Smooth muscle cell (in vitro differentiated cells): ENCODE measurements around the gene RYR2. TPM values are rescaled to one million over a fixed set of nuclear protein-coding genes. Genes with fewer than 3 reads are reported as not detected.

Source experiments
- DNase-seq: peaks from one replicate; lab custom pipeline; 2025; ENCODE audit not compliant: unreplicated experiment; lab: John Stamatoyannopoulos, UW
- H2AFZ ChIP-seq: fragments of 200-600 bp; sonication (generic); 2 replicates; pipeline ENCODE4 v1.6.0; 2016; ENCODE audit warnings: antibody characterized with exemption, low read depth, mild to moderate bottlenecking
- H3F3A ChIP-seq: fragments of 200-600 bp; sonication (generic); 2 replicates; pipeline ENCODE4 v1.6.0; 2017; ENCODE audit warnings: antibody characterized with exemption, low read depth
- H3K27ac ChIP-seq: fragments of 200-600 bp; sonication (generic); 2 replicates; pipeline ENCODE4 v1.5.1; 2016; ENCODE audit warnings: low read depth, mild to moderate bottlenecking
- H3K27me3 ChIP-seq: fragments of 200-600 bp; sonication (generic); 2 replicates; pipeline ENCODE4 v1.6.1; 2016; ENCODE audit warnings: low read depth, mild to moderate bottlenecking
- H3K36me3 ChIP-seq: fragments of 200-600 bp; sonication (generic); 2 replicates; pipeline ENCODE4 v1.5.1; 2016; ENCODE audit warnings: low read depth
- H3K4me1 ChIP-seq: fragments of 200-600 bp; sonication (generic); 2 replicates; pipeline ENCODE4 v1.5.1; 2016; ENCODE audit warnings: low read depth
- H3K4me2 ChIP-seq: fragments of 200-600 bp; sonication (generic); 2 replicates; pipeline ENCODE4 v1.6.0; 2016; ENCODE audit warnings: mild to moderate bottlenecking
- H3K4me3 ChIP-seq: fragments of 200-600 bp; sonication (generic); 2 replicates; pipeline ENCODE4 v1.5.1; 2016; ENCODE audit warnings: mild to moderate bottlenecking
- H3K79me2 ChIP-seq: fragments of 200-600 bp; sonication (generic); 2 replicates; pipeline ENCODE4 v1.6.0; 2016; ENCODE audit warnings: low read depth, mild to moderate bottlenecking
- H3K9ac ChIP-seq: fragments of 200-600 bp; sonication (generic); 2 replicates; pipeline ENCODE4 v1.6.0; 2016; ENCODE audit warnings: low read depth
- H3K9me3 ChIP-seq: fragments of 200-600 bp; sonication (generic); replicated peaks from 2 replicates; pipeline ENCODE4 v1.5.1; 2016; ENCODE audit warnings: low read depth
- H4K20me1 ChIP-seq: fragments of 200-600 bp; sonication (generic); 2 replicates; pipeline ENCODE4 v1.6.0; 2016; ENCODE audit warnings: low read depth
- CTCF ChIP-seq: fragments of 200-600 bp; sonication (generic); IDR thresholded peaks from 2 replicates; pipeline ENCODE4 v1.5.1; 2017; ENCODE audit warnings: borderline replicate concordance, mild to moderate bottlenecking, antibody characterized with exemption; ENCODE audit not compliant: insufficient read depth, poor library complexity, severe bottlenecking
- WGBS: methylation state at CpG from one replicate; pipeline ENCODE4 v1.1.7; 2016; ENCODE audit warnings: low lambda C conversion rate; 5-methylcytosine and 5-hydroxymethylcytosine counted together
- polyA plus RNA-seq: library from polyadenylated mRNA; unstranded; fragments of >200 nt; fragmentation: Nextera tagmentation; extraction: Ambion mirVana; gene quantifications from 2 replicates; pipeline ENCODE4 v1.2.1, GENCODE V29; 2016
- total RNA-seq: library from RNA; depleted of rRNA; stranded (reverse); fragments of >200 nt; gene quantifications from 2 replicates; pipeline ENCODE4 v1.2.3, GENCODE V29; 2014

Gene RYR2
- total and polyA plus RNA-seq, 2 experiments from 2014 or later: 0.09 TPM; not detected in 1

GRCh38 chr1:237650809-237651208 lies 608.8 kb downstream of the RYR2 start:
- Histone ChIP-seq H3K36me3 (no peaks in the 10 kb centered on the region), H3K79me2 (no peaks in the 10 kb centered on the region), H3K4me3 (no peak overlapping the region), H4K20me1 (no peaks in the 10 kb centered on the region), H3K4me2 (no peak overlapping the region), H3K4me1 (no peaks in the 10 kb centered on the region), H3K9ac (no peak overlapping the region), H3K27me3 (no peaks in the 10 kb centered on the region), H3K9me3 (no peaks in the 10 kb centered on the region), H3F3A (no peaks in the 10 kb centered on the region), H2AFZ (no peak overlapping the region), H3K27ac (no peak overlapping the region)
- DNase-seq: no peak
- no peak for TF ChIP-seq CTCF

GRCh38 chr1:237655778-237656177 lies 613.8 kb downstream of the RYR2 start:
- no peak for DNase-seq
- no peaks in the 10 kb centered on the region for H3K9me3 ChIP-seq
- no peaks in the 10 kb centered on the region for H3K27me3 ChIP-seq
- no peak overlapping the region for H2AFZ ChIP-seq
- no peak overlapping the region for H3K4me2 ChIP-seq
- H4K20me1 ChIP-seq: no peaks in the 10 kb centered on the region
- H3K4me3 ChIP-seq: no peak overlapping the region
- H3F3A ChIP-seq: no peaks in the 10 kb centered on the region
- H3K36me3 ChIP-seq: no peaks in the 10 kb centered on the region
- no peak overlapping the region for H3K9ac ChIP-seq
- TF ChIP-seq CTCF: no peak
- H3K79me2 ChIP-seq: no peaks in the 10 kb centered on the region
- no peaks in the 10 kb centered on the region for H3K4me1 ChIP-seq
- 83% methylated on average over 2 of the region's 2 CpGs for WGBS
- no peak overlapping the region for H3K27ac ChIP-seq

GRCh38 chr1:237664348-237664747 lies 622.4 kb downstream of the RYR2 start:
- H3K4me1 ChIP-seq: no peaks in the 10 kb centered on the region
- H3K9me3 ChIP-seq: no peaks in the 10 kb centered on the region
- DNase-seq: no peak
- no peaks in the 10 kb centered on the region for H3K79me2 ChIP-seq
- no peak overlapping the region for H3K4me2 ChIP-seq
- WGBS: 92% methylated on average over 5 of the region's 5 CpGs
- no peaks in the 10 kb centered on the region for H3K27me3 ChIP-seq
- no peak overlapping the region for H3K27ac ChIP-seq
- H4K20me1 ChIP-seq: no peaks in the 10 kb centered on the region
- no peaks in the 10 kb centered on the region for H3F3A ChIP-seq
- H3K4me3 ChIP-seq: no peak overlapping the region
- no peak for TF ChIP-seq CTCF
- no peak overlapping the region for H3K9ac ChIP-seq
- H2AFZ ChIP-seq: no peak overlapping the region
- no peaks in the 10 kb centered on the region for H3K36me3 ChIP-seq

- Histone ChIP-seq H3K4me1 (no peaks in the 10 kb centered on the region), H3K4me3 (no peak overlapping the region), H3K27me3 (no peaks in the 10 kb centered on the region), H3F3A (no peaks in the 10 kb centered on the region), H3K27ac (no peak overlapping the region), H3K79me2 (no peaks in the 10 kb centered on the region), H3K9me3 (no peaks in the 10 kb centered on the region), H2AFZ (no peak overlapping the region), H3K36me3 (no peaks in the 10 kb centered on the region), H3K9ac (no peak overlapping the region), H3K4me2 (no peak overlapping the region), H4K20me1 (no peaks in the 10 kb centered on the region)
- DNase-seq: no peak
- no peak for TF ChIP-seq CTCF
- no CpG with 5 or more reads among the region's 1 CpG for WGBS
Observed at GRCh38 chr1:237670302-237670701, 628.3 kb downstream of the RYR2 start.
